GDM1 (cell line): ENCODE measurements around the gene APOL4.
"Not testable (repeated sequence)": the region's sequence is repeated elsewhere in the genome, so short reads cannot be mapped to it uniquely, and the experiment has no call there.

Experiments used
- DNase-seq: peaks from one replicate; lab custom pipeline; 2025; lab: John Stamatoyannopoulos, UW

The APOL4 gene

GRCh38 chr22:36231051-36231450, 29.4 kb upstream of the APOL4 start:
- DNase-seq: not testable (repeated sequence)

GRCh38 chr22:36229649-36230048, 28.0 kb upstream of the APOL4 start:
- not testable (repeated sequence) for DNase-seq

- DNase-seq: no peak
These were observed 27.3 kb upstream of the APOL4 start for GRCh38 chr22:36228944-36229343.

- not testable (repeated sequence) for DNase-seq
These were observed 26.8 kb upstream of the APOL4 start for GRCh38 chr22:36228369-36228768.

- no peak for DNase-seq
These were observed 26.2 kb upstream of the APOL4 start for GRCh38 chr22:36227806-36228205.

GRCh38 chr22:36227396-36227795, 25.8 kb upstream of the APOL4 start:
- DNase-seq: no peak

GRCh38 chr22:36226189-36226588, 24.6 kb upstream of the APOL4 start:
- DNase-seq: no peak

- DNase-seq: no peak
These were observed 23.8 kb upstream of the APOL4 start for GRCh38 chr22:36225333-36225922.

- DNase-seq: no peak
These were observed 22.6 kb upstream of the APOL4 start for GRCh38 chr22:36224245-36224644.

- no peak for DNase-seq
These were observed 21.9 kb upstream of the APOL4 start for GRCh38 chr22:36223504-36223903.

GRCh38 chr22:36222887-36223450, 21.4 kb upstream of the APOL4 start:
- no peak for DNase-seq

GRCh38 chr22:36221799-36222751, 20.5 kb upstream of the APOL4 start:
- DNase-seq: no peak

GRCh38 chr22:36220451-36220921, 18.9 kb upstream of the APOL4 start:
- no peak for DNase-seq

- DNase-seq: no peak
These were observed 17.1 kb upstream of the APOL4 start for GRCh38 chr22:36218648-36219193.

GRCh38 chr22:36215981-36216380, 14.4 kb upstream of the APOL4 start:
- no peak for DNase-seq

- DNase-seq: no peak
These were observed 12.0 kb upstream of the APOL4 start for GRCh38 chr22:36213586-36213985.

- DNase-seq: peak; percentile 27
These were observed 11.3 kb upstream of the APOL4 start for GRCh38 chr22:36212901-36213300.

- peak; percentile 54 for DNase-seq
These were observed 9.7 kb upstream of the APOL4 start for GRCh38 chr22:36211237-36211861.

GRCh38 chr22:36210224-36210623, 8.6 kb upstream of the APOL4 start:
- no peak for DNase-seq

GRCh38 chr22:36209488-36209908, 7.9 kb upstream of the APOL4 start:
- DNase-seq: not testable (repeated sequence)

- DNase-seq: no peak
These were observed 7.3 kb upstream of the APOL4 start for GRCh38 chr22:36208914-36209313.

GRCh38 chr22:36208162-36208765, 6.7 kb upstream of the APOL4 start:
- no peak for DNase-seq
